DOHH2 (cell line): ENCODE measurements around the gene XPO6.

Experiments
- EZH2phosphoT487 ChIP-seq: fragments of 200-600 bp; sonication (generic); IDR thresholded peaks from 2 replicates; pipeline ENCODE4 v1.6.1; 2017; ENCODE audit warnings: borderline replicate concordance, mild to moderate bottlenecking, antibody characterized with exemption, low read length, moderate library complexity, mixed read lengths
- TF ChIP-seq, protein P1 (sequence below): fragments of 200-600 bp; sonication (generic); IDR thresholded peaks from one replicate; pipeline ENCODE4 v1.5.1; 2014; ENCODE audit warnings: antibody characterized with exemption, mild to moderate bottlenecking, low read depth, low read length; ENCODE audit not compliant: poor library complexity, severe bottlenecking

DNA sequence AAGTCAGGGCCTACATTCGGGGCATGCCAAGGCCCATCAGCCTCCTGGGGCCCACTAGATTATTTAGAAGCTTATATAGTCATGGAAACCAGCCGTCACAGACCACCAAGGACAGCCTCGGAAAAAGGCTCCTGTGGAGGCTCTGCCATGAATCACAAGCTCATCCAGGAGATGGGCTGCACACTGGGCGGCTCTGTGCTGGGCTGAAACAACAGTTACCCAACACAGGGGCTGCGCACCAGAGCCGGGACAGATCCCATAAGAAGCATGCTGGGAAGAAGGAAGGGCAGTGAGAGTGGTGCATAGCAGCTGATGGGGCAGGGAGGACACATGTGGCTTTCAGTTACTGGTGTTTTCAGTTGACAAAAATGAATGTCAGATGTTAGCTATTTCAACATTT, 80.6 kb downstream of the XPO6 start:
- TF ChIP-seq, protein P1, sequence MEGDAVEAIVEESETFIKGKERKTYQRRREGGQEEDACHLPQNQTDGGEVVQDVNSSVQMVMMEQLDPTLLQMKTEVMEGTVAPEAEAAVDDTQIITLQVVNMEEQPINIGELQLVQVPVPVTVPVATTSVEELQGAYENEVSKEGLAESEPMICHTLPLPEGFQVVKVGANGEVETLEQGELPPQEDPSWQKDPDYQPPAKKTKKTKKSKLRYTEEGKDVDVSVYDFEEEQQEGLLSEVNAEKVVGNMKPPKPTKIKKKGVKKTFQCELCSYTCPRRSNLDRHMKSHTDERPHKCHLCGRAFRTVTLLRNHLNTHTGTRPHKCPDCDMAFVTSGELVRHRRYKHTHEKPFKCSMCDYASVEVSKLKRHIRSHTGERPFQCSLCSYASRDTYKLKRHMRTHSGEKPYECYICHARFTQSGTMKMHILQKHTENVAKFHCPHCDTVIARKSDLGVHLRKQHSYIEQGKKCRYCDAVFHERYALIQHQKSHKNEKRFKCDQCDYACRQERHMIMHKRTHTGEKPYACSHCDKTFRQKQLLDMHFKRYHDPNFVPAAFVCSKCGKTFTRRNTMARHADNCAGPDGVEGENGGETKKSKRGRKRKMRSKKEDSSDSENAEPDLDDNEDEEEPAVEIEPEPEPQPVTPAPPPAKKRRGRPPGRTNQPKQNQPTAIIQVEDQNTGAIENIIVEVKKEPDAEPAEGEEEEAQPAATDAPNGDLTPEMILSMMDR: no peak
- TF ChIP-seq EZH2phosphoT487: no peak
